GM12891 (cell line): ENCODE results near the gene TRIM72.
A peak's percentile ranks its signal among the peaks of the same experiment; 100 is the strongest.
"Not testable (repeated sequence)": the region's sequence is repeated elsewhere in the genome, so short reads cannot be mapped to it uniquely, and the experiment has no call there.

Source experiments
- DNase-seq: peaks from one replicate; pipeline ENCODE4 v3.0.0; 2011; ENCODE audit warnings: low spot score; ENCODE audit not compliant: insufficient read length
- FAIRE-seq: peaks from 2 replicates; lab custom pipeline; 2011; peaks lifted over from hg19 to GRCh38; lab: Jason Lieb, UNC
- PAX5 ChIP-seq: IDR thresholded peaks from 2 replicates; pipeline ENCODE4 v1.6.1; 2011; ENCODE audit warnings: low read length, moderate library complexity, mild to moderate bottlenecking; ENCODE audit not compliant: insufficient read depth, severe bottlenecking
- POLR2A ChIP-seq: IDR thresholded peaks from 2 replicates; pipeline ENCODE4 v1.6.1; 2011; ENCODE audit warnings: low read depth, low read length, control low read depth
- POLR2AphosphoS5 ChIP-seq: IDR thresholded peaks from 2 replicates; pipeline ENCODE4 v1.6.1; 2011; ENCODE audit warnings: low read depth, low read length, control low read depth
- POU2F2 ChIP-seq: IDR thresholded peaks from 2 replicates; pipeline ENCODE4 v1.6.1; 2011; ENCODE audit warnings: low read depth, mild to moderate bottlenecking, control low read depth, low read length, moderate library complexity
- SPI1 ChIP-seq: IDR thresholded peaks from 2 replicates; pipeline ENCODE4 v1.6.1; 2011; ENCODE audit warnings: low read depth, low read length, control low read depth
- TAF1 ChIP-seq: IDR thresholded peaks from 2 replicates; pipeline ENCODE4 v1.6.1; 2011; ENCODE audit warnings: low read depth, low read length, control low read depth

The TRIM72 gene

GRCh38 chr16:31224092-31224955 lies 10.4 kb downstream of the TRIM72 start:
- TF ChIP-seq TAF1 (no peak), POU2F2 (no peak), SPI1 (no peak), POLR2A (no peak), POLR2AphosphoS5 (no peak), PAX5 (no peak)
- DNase-seq = no peak
- no peak for FAIRE-seq

- no peak for TF ChIP-seq PAX5
- no peak for TF ChIP-seq POLR2A
- no peak for TF ChIP-seq TAF1
- TF ChIP-seq SPI1 = no peak
- TF ChIP-seq POLR2AphosphoS5 = no peak
- TF ChIP-seq POU2F2 = no peak
- FAIRE-seq (no peak), DNase-seq (no peak)
Measured at GRCh38 chr16:31225193-31225592, 11.3 kb downstream of the TRIM72 start.

DNA sequence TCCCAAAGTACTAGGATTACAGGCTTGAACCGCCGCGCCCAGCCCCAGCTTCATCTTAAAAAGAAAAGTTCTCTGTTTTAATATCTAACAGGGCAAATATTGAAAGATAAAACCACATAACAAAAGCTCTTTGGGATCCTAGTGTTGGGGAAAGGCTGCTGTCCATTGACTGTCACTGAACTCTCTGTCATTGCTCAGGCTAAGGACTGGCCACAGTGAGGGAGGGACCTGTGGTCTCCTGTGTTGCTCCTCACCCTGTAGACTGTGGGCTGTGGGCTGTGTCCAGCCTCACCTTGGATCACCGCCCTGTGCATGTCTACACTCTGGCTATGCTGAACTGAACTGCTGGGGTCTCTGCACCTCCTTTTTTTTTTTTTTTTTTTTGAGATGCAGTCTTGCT lies 14.3 kb downstream of the TRIM72 start:
- DNase-seq (no peak), FAIRE-seq (no peak)
- TF ChIP-seq POLR2AphosphoS5 (no peak), POU2F2 (no peak), SPI1 (no peak), TAF1 (no peak), POLR2A (no peak), PAX5 (no peak)

DNA sequence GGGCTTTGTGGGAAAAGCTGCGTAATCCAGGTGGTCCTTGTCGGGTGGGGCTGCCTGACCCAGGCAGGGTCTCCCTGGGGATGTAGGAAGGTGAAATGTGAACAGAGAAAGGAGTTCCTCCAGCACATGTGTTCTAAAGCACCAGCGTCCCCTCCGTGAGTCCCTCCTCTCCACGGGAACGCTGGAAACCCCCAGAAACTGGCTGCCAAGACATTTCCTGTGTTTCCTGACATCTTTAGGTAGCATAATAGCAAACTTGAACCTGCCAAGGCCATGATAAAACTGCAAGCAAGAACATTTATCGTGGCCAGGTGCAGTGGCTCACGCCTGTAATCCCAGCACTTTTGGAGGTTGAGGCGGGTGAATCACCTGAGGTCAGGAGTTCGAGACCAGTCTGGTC lies 15.6 kb downstream of the TRIM72 start:
- TF ChIP-seq TAF1 (no peak), POU2F2 (no peak), SPI1 (no peak), POLR2A (no peak), PAX5 (no peak), POLR2AphosphoS5 (no peak)
- FAIRE-seq (no peak), DNase-seq (no peak)

DNA sequence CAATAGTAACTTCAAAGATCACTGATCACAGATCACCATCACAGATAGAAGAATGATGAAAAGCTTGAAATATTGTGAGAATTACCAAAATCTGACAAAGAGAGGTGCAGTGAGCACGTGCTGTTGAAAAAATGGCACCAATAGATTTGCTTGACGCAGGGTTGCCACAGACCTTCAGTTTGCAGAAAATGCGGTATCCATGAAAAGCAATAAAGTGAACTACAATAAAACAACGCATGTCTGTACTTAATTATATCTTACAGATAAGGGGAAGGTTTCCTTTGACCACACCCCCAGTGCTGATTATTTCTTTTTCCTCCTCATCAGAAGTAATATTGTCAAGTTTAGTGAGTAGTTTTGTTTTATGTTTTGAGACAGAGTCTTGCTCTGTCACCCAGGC lies 24.1 kb downstream of the TRIM72 start:
- TF ChIP-seq POLR2AphosphoS5 (no peak), PAX5 (no peak), POU2F2 (no peak), SPI1 (no peak), POLR2A (no peak)

GRCh38 chr16:31242206-31242605 lies 28.3 kb downstream of the TRIM72 start:
- DNase-seq (no peak), FAIRE-seq (no peak)
- TF ChIP-seq PAX5 = no peak

More for the DNA sequence above, 24.1 kb downstream of the TRIM72 start:
- DNase-seq (no peak), FAIRE-seq (no peak)

DNA sequence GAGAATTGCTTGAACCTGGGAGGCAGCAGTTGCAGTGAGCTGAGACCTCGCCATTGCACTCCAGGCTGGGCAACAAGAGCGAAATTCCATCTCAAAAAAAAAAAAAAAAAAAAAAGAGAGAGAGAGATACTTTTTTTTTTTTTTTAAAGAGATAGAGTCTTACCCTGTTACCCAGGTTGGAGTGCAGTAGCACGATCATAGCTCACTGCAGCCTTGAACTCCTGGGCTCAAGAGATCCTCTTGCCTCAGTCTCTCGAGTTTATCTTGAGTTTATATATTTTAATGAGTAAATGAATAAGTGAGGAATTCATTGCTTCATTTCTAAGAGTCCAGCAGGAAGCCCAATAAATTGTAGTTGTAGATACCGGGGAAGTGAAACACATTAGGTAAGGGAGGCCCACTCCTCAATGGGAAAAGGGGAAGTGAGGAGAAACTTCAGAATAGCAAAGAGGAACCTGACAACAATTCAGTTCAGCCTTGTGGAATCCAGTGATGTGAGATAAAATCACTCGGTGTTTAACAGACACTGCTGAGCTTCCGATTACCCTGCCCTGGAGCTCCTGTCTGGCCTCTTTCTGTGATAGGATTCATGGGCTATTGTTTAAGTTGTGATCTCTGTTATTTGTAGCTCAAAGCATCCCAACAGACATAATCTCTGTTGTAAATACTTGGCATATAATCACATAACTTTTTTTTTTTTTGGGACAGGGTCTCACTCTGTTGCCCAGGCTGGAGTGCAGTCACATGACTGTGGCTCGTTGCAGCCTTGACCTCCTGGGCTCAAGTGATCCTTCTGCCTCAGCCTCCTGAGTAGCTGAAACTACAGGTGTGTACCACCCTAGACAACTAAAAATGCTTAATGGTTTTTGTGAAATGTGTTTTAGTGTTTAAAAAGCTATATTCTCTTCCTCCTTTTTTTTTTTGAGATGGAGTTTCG lies 30.1 kb downstream of the TRIM72 start:
- no peak for TF ChIP-seq POU2F2
- no peak for TF ChIP-seq PAX5
- TF ChIP-seq SPI1 = peak; percentile 99
- DNase-seq (no peak), FAIRE-seq (no peak)

DNA sequence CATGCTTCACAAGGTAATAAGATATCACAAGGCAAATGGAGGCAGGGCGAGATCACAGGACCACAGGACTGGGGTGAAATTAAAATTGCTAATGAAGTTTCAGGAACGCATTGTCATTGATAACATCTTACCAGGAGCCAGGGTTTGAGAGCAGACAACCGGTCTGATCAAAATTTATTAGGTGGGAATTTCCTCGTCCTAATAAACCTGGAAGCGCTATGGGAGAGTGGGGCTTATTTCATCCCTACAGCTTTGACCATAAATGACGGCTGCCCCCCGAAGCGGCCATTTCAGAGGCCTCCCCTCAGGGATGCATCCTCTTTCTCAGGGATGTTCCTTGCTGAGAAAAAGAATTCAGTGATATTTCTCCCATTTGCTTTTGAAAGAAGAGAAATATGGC lies 31.7 kb downstream of the TRIM72 start:
- DNase-seq, FAIRE-seq: not testable (repeated sequence)

DNA sequence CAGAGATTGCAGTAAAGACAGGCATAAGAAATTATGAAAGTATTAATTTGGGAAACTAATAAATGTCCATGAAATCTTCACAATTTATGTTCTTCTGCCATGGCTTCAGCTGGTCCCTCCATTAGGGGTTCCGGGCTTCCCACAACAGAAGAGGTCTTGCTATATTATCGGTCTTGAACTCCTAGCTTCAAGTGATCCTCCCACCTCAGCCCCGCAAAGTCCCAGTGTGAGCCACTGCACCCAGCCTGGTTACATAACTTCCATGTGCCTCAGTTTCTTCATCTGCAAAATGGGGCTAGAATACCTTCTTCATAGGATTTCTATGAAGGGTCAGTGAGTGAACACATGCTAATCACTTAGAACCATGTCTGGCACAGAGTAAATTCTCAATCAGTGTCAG lies 32.4 kb downstream of the TRIM72 start:
- FAIRE-seq = no peak

GRCh38 chr16:31248344-31248743 lies 34.4 kb downstream of the TRIM72 start:
- no peak for FAIRE-seq
- TF ChIP-seq PAX5 = no peak
- TF ChIP-seq POLR2A = no peak
- TF ChIP-seq TAF1 = no peak
- no peak for TF ChIP-seq POU2F2
- no peak for TF ChIP-seq SPI1
- TF ChIP-seq POLR2AphosphoS5 = no peak
- no peak for DNase-seq

More for the DNA sequence above, 32.4 kb downstream of the TRIM72 start:
- DNase-seq = no peak
- TF ChIP-seq POLR2A (no peak), SPI1 (no peak), PAX5 (no peak), TAF1 (no peak), POU2F2 (no peak), POLR2AphosphoS5 (no peak)
